DOHH2 (cell line): ENCODE results near the gene LRRC63.

Source experiments
- EZH2phosphoT487 ChIP-seq: fragments of 200-600 bp; sonication (generic); IDR thresholded peaks from 2 replicates; pipeline ENCODE4 v1.6.1; 2017; ENCODE audit warnings: borderline replicate concordance, mild to moderate bottlenecking, antibody characterized with exemption, low read length, moderate library complexity, mixed read lengths
- TF ChIP-seq, protein P1 (sequence below): fragments of 200-600 bp; sonication (generic); IDR thresholded peaks from one replicate; pipeline ENCODE4 v1.5.1; 2014; ENCODE audit warnings: antibody characterized with exemption, mild to moderate bottlenecking, low read depth, low read length; ENCODE audit not compliant: poor library complexity, severe bottlenecking

- no peak for TF ChIP-seq EZH2phosphoT487
- TF ChIP-seq, protein P1, sequence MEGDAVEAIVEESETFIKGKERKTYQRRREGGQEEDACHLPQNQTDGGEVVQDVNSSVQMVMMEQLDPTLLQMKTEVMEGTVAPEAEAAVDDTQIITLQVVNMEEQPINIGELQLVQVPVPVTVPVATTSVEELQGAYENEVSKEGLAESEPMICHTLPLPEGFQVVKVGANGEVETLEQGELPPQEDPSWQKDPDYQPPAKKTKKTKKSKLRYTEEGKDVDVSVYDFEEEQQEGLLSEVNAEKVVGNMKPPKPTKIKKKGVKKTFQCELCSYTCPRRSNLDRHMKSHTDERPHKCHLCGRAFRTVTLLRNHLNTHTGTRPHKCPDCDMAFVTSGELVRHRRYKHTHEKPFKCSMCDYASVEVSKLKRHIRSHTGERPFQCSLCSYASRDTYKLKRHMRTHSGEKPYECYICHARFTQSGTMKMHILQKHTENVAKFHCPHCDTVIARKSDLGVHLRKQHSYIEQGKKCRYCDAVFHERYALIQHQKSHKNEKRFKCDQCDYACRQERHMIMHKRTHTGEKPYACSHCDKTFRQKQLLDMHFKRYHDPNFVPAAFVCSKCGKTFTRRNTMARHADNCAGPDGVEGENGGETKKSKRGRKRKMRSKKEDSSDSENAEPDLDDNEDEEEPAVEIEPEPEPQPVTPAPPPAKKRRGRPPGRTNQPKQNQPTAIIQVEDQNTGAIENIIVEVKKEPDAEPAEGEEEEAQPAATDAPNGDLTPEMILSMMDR = no peak
Observed at GRCh38 chr13:46192412-46192811, 19.3 kb upstream of the LRRC63 start.
